Coronary artery (tissue), 2 donors: ENCODE results near the gene DCBLD1.
A peak's percentile ranks its signal among the peaks of the same experiment; 100 is the strongest.

ENCODE experiments used
- DNase-seq: peaks from one replicate; pipeline ENCODE4 v3.0.0-alpha.2; 2017; ENCODE audit warnings: low spot score
- H3K27ac ChIP-seq, 2 donors: fragments of 200-600 bp; sonication (generic); one replicate each; pipeline ENCODE4 v1.5.1; 2016 to 2019
- H3K4me3 ChIP-seq: fragments of 200-600 bp; sonication (generic); 2 replicates; pipeline ENCODE4 v1.5.1; 2016; ENCODE audit warnings: mild to moderate bottlenecking, moderate library complexity
- TF ChIP-seq, protein P1 (sequence below): fragments of 200-600 bp; sonication (generic); IDR thresholded peaks from one replicate; pipeline ENCODE4 v1.5.1; 2019; ENCODE audit warnings: antibody characterized with exemption

The DCBLD1 gene

DNA sequence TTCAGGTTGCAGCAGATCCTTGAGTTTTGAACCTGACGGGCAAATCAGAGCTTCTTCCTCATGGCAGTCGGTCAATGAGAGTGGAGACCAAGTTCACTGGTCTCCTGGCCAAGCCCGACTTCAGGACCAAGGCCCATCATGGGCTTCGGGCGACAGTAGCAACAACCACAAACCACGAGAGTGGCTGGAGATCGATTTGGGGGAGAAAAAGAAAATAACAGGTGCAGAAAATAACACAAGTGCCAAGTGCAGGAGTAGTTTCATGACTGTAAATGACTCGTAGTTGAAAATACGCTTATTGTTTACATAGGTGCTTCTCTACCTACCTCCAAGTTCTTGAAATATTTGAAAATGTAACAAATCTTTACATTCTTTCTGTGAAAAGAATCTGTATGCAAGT lies 56.1 kb downstream of the DCBLD1 start:
- Histone ChIP-seq H3K4me3 (no peak overlapping the region), H3K27ac (no peak overlapping the region)
- DNase-seq, result no peak
- TF ChIP-seq, protein P1, sequence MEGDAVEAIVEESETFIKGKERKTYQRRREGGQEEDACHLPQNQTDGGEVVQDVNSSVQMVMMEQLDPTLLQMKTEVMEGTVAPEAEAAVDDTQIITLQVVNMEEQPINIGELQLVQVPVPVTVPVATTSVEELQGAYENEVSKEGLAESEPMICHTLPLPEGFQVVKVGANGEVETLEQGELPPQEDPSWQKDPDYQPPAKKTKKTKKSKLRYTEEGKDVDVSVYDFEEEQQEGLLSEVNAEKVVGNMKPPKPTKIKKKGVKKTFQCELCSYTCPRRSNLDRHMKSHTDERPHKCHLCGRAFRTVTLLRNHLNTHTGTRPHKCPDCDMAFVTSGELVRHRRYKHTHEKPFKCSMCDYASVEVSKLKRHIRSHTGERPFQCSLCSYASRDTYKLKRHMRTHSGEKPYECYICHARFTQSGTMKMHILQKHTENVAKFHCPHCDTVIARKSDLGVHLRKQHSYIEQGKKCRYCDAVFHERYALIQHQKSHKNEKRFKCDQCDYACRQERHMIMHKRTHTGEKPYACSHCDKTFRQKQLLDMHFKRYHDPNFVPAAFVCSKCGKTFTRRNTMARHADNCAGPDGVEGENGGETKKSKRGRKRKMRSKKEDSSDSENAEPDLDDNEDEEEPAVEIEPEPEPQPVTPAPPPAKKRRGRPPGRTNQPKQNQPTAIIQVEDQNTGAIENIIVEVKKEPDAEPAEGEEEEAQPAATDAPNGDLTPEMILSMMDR, result no peak

DNA sequence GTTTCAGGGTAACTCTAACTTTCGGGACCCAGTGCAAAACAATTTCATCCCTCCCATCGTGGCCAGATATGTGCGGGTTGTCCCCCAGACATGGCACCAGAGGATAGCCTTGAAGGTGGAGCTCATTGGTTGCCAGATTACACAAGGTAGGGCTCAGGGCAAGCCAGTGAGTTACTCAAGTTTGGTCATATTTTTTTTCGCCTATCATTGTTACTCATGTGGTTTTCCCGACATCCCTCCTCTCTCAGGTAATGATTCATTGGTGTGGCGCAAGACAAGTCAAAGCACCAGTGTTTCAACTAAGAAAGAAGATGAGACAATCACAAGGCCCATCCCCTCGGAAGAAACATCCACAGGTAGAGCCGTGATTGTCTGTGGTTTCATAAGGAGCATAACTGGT lies 58.2 kb downstream of the DCBLD1 start:
- no peak for DNase-seq

GRCh38 chr6:117542493-117542892 lies 60.0 kb downstream of the DCBLD1 start:
- TF ChIP-seq, protein P1, result no peak
- Histone ChIP-seq H3K4me3 (no peak overlapping the region), H3K27ac (no peak overlapping the region)
- DNase-seq, result no peak

More for the DNA sequence above, 58.2 kb downstream of the DCBLD1 start:
- no peak overlapping the region for H3K4me3 ChIP-seq
- TF ChIP-seq, protein P1, result no peak
- no peak overlapping the region for H3K27ac ChIP-seq

GRCh38 chr6:117544716-117545115 lies 62.2 kb downstream of the DCBLD1 start:
- TF ChIP-seq, protein P1, result no peak
- DNase-seq, result no peak
- Histone ChIP-seq H3K27ac (no peak overlapping the region), H3K4me3 (no peak overlapping the region)

DNA sequence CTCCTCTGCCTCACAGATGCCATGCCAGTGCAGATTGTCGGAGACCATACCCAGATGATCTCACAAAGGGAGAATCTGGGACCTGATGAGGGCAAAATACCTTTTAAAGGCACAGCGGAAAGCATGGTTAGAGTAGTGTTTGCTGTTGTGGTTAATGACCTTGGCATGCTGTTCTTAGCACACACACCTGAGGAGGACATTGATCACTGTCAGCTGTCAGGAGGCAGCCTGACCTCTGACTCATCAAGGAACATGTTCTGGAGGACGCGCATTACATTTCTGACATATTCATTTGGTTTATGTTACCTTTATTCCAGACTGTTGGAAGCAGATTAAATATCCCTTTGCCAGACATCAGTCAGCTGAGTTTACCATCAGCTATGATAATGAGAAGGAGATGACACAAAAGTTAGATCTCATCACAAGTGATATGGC lies 62.7 kb downstream of the DCBLD1 start:
- TF ChIP-seq, protein P1, result no peak
- DNase-seq, result no peak
- Histone ChIP-seq H3K4me3 (no peak overlapping the region), H3K27ac (no peak overlapping the region)

DNA sequence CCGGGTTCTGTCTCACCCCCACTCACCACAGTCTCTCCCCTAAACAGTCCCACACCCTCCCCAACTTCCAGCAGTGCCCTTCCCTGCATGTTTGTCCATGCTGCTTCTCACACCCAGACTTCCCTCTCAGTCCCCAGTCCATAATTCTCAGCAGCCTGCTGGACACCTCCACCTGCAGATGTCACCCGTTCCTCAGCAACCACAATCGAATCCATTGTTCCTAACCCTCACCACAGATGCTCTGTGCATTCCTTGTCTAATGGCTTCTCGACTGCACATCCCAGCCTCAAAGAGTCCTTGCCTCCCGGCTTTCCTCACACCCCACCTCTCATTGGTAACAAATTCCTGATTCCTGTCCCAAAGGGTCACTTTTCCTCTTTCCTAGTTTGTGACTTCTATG lies 64.2 kb downstream of the DCBLD1 start:
- TF ChIP-seq, protein P1, result no peak
- no peak overlapping the region for H3K27ac ChIP-seq
- no peak overlapping the region for H3K4me3 ChIP-seq
- DNase-seq, result no peak

DNA sequence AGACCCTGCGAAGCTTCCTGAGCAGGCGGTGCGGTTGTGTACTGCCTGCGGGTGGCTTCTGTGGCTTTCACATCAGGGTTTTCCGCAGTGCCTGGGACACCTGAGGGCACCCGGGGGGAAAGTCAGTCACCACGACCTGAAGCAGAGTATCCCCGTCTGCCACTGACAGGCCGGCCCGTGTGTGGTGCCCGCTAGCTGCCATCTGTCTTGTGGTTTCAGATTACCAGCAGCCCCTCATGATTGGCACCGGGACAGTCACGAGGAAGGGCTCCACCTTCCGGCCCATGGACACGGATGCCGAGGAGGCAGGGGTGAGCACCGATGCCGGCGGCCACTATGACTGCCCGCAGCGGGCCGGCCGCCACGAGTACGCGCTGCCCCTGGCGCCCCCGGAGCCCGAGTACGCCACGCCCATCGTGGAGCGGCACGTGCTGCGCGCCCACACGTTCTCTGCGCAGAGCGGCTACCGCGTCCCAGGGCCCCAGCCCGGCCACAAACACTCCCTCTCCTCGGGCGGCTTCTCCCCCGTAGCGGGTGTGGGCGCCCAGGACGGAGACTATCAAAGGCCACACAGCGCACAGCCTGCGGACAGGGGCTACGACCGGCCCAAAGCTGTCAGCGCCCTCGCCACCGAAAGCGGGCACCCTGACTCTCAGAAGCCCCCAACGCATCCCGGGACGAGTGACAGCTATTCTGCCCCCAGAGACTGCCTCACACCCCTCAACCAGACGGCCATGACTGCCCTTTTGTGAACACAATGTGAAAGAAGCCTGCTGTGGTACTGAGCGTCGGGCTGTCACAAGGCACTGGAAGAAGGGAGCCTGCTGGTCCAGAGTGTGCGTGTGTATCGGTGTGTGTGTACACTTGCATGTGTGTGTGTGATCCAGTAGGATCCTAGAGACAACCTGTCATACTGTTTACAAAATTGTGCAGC lies 65.5 kb downstream of the DCBLD1 start:
- H3K4me3 ChIP-seq, result peak overlapping the region; percentile 71
- peak overlapping the region; percentile 57 to 70 for H3K27ac ChIP-seq
- TF ChIP-seq, protein P1, result no peak
- DNase-seq, result peak; percentile 80
